HG02571 (cell line): ENCODE data around the gene CRIP1.

ENCODE experiments used
- ATAC-seq: cut with Tn5 transposase; IDR thresholded peaks from one replicate; pipeline ENCODE4 v1.9.1; 2021; ENCODE audit warnings: mild to moderate bottlenecking, moderate library complexity; ENCODE audit not compliant: unreplicated experiment

CRIP1 gene

DNA sequence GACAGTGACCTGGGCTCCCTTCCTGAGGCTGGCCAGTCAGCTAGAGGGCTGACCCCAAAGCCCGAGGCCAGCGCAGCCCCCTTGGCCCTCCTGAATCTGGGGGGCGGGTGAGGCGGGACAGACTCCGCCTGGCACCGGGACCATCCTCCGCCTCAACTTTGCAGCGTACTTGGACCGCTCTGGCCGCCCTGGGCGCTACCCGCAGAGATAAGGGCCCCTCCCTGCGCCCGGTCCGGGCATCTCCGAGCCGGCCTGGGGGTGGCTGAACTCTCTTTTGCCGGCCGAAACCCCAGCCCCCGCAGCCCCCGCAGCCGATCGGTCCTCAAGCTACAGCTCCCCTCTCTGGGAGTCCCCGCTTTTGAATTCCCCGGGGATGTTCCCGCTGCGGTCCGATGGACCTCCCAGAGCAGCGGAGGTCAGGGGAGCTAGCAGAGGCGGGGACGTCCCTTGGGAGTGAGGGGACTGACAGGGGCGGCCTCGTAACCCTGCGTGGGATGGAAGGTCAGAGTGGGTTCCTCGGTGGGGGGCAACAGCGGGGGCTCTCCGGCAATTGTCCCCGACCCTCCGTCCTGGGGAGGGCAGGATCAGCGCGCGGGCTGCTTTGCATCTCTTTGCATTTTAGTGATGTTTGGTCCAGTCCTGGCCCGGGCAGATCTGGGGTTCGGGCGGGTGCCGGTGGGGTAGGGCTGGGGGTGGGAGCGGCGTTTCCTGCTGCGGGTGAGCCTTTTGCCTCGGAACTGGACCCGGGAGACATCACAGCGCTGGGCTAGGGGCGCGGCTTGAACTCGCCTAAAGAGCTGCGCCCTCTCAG lies at the start of gene CRIP1:
Gene CRIP1 (plus strand): TSS at position 724 of the 811 bp plus-strand sequence. CDS start 374 bp downstream, outside the sequence.
- ATAC-seq: no peak

GRCh38 chr14:105436891-105437722 lies 49.6 kb upstream of the CRIP1 start:
- no peak for ATAC-seq

GRCh38 chr14:105437723-105438500 lies 48.8 kb upstream of the CRIP1 start:
- ATAC-seq: no peak

GRCh38 chr14:105439179-105439578 lies 47.5 kb upstream of the CRIP1 start:
- ATAC-seq: no peak

DNA sequence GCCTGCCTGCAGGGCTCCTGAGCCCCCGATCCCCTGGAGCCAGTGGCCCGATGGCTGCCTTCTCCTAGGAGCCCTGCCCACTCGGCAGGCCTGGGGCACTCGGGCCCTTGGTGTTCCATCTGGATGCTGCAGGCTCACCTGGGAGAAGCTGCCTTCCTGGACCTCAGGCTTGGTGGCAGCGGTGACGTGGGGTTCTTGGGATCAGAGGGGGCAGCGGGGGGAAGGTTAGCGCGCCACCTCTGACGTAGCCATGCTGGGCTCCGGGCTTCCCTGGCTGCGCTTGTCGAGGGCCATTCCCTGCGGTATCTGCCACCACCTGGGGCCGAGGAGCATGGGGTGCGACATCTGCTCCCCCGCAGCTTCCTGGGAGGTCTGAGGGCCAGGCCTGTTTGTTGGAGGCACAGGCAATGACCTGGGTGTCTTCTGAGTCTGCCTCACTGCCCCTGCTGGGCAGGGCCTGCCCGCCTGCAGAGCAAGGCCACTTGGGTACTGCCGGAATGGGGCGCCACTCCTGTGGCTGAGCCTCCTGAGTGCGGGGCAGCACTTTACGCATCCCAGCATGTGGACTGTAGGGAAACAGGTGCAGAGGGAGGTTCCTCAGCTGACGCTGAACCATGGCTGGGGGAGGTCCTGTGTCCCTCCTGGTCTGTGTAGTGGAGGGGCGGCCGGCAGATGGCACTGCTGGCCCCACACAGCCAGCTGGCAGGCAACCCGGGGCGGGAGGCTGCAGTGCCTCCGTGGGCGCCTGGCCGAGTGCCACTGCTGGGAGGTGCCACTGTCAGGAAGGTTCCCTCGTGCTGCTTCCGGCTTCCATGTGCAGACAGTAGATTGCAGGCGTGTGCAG lies 46.8 kb upstream of the CRIP1 start:
- ATAC-seq: no peak

GRCh38 chr14:105440554-105440900 lies 46.2 kb upstream of the CRIP1 start:
- no peak for ATAC-seq

DNA sequence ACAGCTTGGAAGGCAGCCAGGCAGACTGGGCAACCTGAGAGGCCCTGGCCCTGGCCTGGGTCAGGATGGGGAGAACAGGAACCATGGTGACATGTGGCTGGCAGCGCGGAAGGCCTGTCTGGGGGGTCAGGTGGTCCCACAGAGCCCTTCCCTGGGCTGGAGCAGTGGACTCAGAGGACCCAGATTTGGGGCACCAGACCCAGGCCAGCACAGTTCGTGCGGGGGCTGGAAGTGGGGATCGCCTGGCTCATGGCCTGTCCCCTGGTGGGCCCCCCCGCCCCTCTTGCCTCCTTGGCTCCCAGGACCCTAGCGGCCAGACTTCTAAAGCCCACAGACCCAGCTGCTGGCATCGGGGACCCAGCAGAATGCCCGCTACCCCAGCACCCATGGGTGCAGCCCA lies 45.7 kb upstream of the CRIP1 start:
- no peak for ATAC-seq

GRCh38 chr14:105442125-105442524 lies 44.6 kb upstream of the CRIP1 start:
- no peak for ATAC-seq

GRCh38 chr14:105442834-105443233 lies 43.9 kb upstream of the CRIP1 start:
- no peak for ATAC-seq

- no peak for ATAC-seq
Observed at GRCh38 chr14:105444859-105445258, 41.8 kb upstream of the CRIP1 start.

- ATAC-seq: no peak
Observed at GRCh38 chr14:105445290-105445689, 41.4 kb upstream of the CRIP1 start.

GRCh38 chr14:105445901-105446845 lies 40.5 kb upstream of the CRIP1 start:
- no peak for ATAC-seq

GRCh38 chr14:105446971-105447370 lies 39.7 kb upstream of the CRIP1 start:
- ATAC-seq: no peak

GRCh38 chr14:105447651-105448640 lies 38.7 kb upstream of the CRIP1 start:
- no peak for ATAC-seq

DNA sequence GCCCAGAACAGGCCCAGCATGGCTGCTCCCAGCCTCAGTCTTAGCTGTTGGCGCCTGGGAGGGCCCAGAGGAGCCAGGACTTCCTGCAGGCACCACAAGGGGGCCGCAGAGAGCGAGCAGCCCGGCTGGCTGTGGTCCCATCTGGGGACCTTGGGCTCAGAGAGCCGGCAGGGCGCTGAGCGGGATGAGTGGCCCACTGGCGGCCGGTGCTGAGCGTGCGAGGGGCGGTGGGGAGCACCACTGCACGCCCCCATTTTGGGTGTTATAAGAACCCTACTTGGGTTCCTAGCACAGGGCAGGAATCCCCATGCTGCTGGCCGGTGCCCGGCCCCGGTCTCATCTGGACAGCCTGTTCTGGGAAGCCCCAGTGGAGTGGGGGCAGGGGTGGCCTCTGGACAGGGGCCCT lies 38.0 kb upstream of the CRIP1 start:
- no peak for ATAC-seq

GRCh38 chr14:105449276-105450122 lies 37.2 kb upstream of the CRIP1 start:
- ATAC-seq: no peak

DNA sequence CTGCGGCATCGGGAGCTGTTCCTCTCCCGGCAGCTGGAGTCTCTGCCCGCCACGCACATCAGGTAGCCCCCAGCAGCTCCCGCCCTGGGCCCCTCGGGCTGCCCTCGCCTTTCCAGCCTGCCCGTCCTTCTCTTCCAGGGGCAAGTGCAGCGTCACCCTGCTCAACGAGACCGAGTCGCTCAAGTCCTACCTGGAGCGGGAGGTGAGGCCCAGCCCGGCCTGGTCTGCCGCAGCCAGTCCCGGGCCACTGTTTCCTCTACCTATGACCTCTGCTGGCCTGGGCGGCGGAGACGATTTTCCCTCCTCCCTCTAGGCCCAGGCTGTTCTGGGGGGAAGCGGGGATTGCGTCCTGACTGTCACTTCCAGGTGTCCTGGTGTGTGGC lies 36.6 kb upstream of the CRIP1 start:
- no peak for ATAC-seq
